ENCODE results near the gene TOMM5.
"Not testable (repeated sequence)": the region's sequence is repeated elsewhere in the genome, so short reads cannot be mapped to it uniquely, and the experiment has no call there.

The TOMM5 gene

DNA sequence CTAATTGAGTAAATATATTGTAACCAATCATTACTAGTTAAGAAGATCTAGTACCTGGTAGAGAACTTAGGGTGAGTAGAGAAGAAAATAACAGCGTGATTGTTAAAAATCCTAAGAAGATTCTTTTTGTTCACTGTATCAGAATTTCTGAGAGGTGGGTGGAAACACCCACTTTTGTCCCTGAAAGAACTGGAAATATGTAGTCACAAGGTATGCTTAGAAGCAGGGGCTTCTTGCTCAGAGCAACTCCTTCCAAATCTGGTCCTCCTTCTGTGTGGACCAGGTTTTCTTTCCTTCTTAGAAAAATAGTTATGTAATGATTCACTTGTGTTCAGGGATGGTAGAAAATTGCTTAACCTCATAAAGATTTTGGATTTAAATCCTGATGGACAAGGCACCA, 11.9 kb upstream of the TOMM5 start:
- no peak overlapping the region for H3K4me3 ChIP-seq (ENCODE audit: low read length in 2 of 2)
- H3K27ac ChIP-seq (replicated peaks; ENCODE audit: low read length): no peak overlapping the region
- DNase-seq (ENCODE audit: low spot score): no peak
- H3K4me1 ChIP-seq (ENCODE audit: control insufficient read depth in 2 of 2, insufficient read depth in 1 of 2, low read depth in 1 of 2, low read length in 2 of 2): no peaks in the 10 kb centered on the region
- no peaks in the 10 kb centered on the region for H3K9me3 ChIP-seq (replicated peaks in 1 of 2; ENCODE audit: control insufficient read depth in 2 of 2, insufficient read depth in 1 of 2, low read depth in 1 of 2, low read length in 2 of 2)
- H3K4me2 ChIP-seq (ENCODE audit: insufficient read depth, low read length, poor library complexity, severe bottlenecking): no peak overlapping the region
- H3K18ac ChIP-seq (ENCODE audit: low read length): no peak overlapping the region
- H3K23ac ChIP-seq (ENCODE audit: low read depth, low read length, poor library complexity): no peak overlapping the region
- H3K4ac ChIP-seq (ENCODE audit: low read length): no peak overlapping the region
- no peak overlapping the region for H4K91ac ChIP-seq (ENCODE audit: low read depth, low read length, poor library complexity)
- no peak overlapping the region for H3K9ac ChIP-seq (ENCODE audit: low read depth, low read length, poor library complexity)
- WGBS, 2 donors (ENCODE audit: extremely low coverage in 2 of 2, insufficient read length in 2 of 2, insufficient replicate concordance in 1 of 2): no CpG with 5 or more reads among the region's 1 CpG
- no peak overlapping the region for H2AFZ ChIP-seq (ENCODE audit: low read length)
- H3K79me1 ChIP-seq (ENCODE audit: low read depth, low read length): no peaks in the 10 kb centered on the region
- H2BK15ac ChIP-seq (ENCODE audit: low read length): no peak overlapping the region
- H2BK12ac ChIP-seq (ENCODE audit: low read length): no peak overlapping the region
- no peak overlapping the region for H4K8ac ChIP-seq (ENCODE audit: low read depth, low read length)
- no peaks in the 10 kb centered on the region for H3K36me3 ChIP-seq (replicated peaks in 1 of 2; ENCODE audit: control insufficient read depth in 2 of 2, insufficient read depth in 2 of 2, low read length in 2 of 2)
- no peak overlapping the region for H2BK5ac ChIP-seq (ENCODE audit: low read length)
- no peak overlapping the region for H3K14ac ChIP-seq (ENCODE audit: low read length)
- no peak overlapping the region for H2BK120ac ChIP-seq (ENCODE audit: low read depth, low read length)
- no peak overlapping the region for H2AK5ac ChIP-seq (ENCODE audit: low read depth, low read length)
- peaks cover 0 to 33% (median 0%) of the 10 kb centered on the region in 3 experiments for H3K27me3 ChIP-seq (ENCODE audit: control insufficient read depth in 3 of 3, insufficient read depth in 3 of 3, low read depth in 1 of 3, low read length in 3 of 3)

DNA sequence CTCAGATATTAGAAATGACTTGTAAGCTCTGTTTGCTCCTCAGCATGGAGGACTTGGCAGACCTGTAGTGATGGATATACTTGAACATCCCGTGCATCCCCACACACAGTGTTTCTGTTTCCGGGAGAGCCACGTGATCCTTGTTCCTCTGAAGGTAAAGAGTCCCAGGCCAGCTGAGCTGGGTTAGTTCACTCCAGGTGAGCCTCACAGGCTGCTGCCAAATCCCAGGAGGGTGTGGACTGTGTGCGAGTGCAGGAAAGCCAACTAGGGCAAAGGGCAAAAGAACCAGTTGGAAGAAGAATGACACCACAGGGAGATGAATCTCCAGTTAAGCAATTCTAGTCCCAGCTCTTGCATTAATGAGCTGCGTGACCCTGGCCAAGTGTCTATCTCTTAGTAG, 10.4 kb upstream of the TOMM5 start:
- H4K8ac ChIP-seq (ENCODE audit: low read depth, low read length): no peak overlapping the region
- no peak overlapping the region for H4K91ac ChIP-seq (ENCODE audit: low read depth, low read length, poor library complexity)
- no peak for DNase-seq (ENCODE audit: low spot score)
- no peaks in the 10 kb centered on the region for H3K9me3 ChIP-seq (replicated peaks in 1 of 2; ENCODE audit: control insufficient read depth in 2 of 2, insufficient read depth in 1 of 2, low read depth in 1 of 2, low read length in 2 of 2)
- no peak overlapping the region for H3K9ac ChIP-seq (ENCODE audit: low read depth, low read length, poor library complexity)
- no peak overlapping the region for H3K14ac ChIP-seq (ENCODE audit: low read length)
- no peak overlapping the region for H3K4ac ChIP-seq (ENCODE audit: low read length)
- H3K23ac ChIP-seq (ENCODE audit: low read depth, low read length, poor library complexity): no peak overlapping the region
- H3K18ac ChIP-seq (ENCODE audit: low read length): no peak overlapping the region
- no peaks in the 10 kb centered on the region for H3K36me3 ChIP-seq (replicated peaks in 1 of 2; ENCODE audit: control insufficient read depth in 2 of 2, insufficient read depth in 2 of 2, low read length in 2 of 2)
- no peak overlapping the region for H2AFZ ChIP-seq (ENCODE audit: low read length)
- no peaks in the 10 kb centered on the region for H3K4me1 ChIP-seq (ENCODE audit: control insufficient read depth in 2 of 2, insufficient read depth in 1 of 2, low read depth in 1 of 2, low read length in 2 of 2)
- H3K4me2 ChIP-seq (ENCODE audit: insufficient read depth, low read length, poor library complexity, severe bottlenecking): no peak overlapping the region
- no CpG with 5 or more reads among the region's 5 CpGs for WGBS, 2 donors (ENCODE audit: extremely low coverage in 2 of 2, insufficient read length in 2 of 2, insufficient replicate concordance in 1 of 2)
- peaks cover 0 to 30% (median 0%) of the 10 kb centered on the region in 3 experiments for H3K27me3 ChIP-seq (ENCODE audit: control insufficient read depth in 3 of 3, insufficient read depth in 3 of 3, low read depth in 1 of 3, low read length in 3 of 3)
- no peak overlapping the region for H3K4me3 ChIP-seq (ENCODE audit: low read length in 2 of 2)
- no peak overlapping the region for H2AK5ac ChIP-seq (ENCODE audit: low read depth, low read length)
- no peak overlapping the region for H3K27ac ChIP-seq (replicated peaks; ENCODE audit: low read length)
- no peak overlapping the region for H2BK5ac ChIP-seq (ENCODE audit: low read length)
- no peak overlapping the region for H2BK120ac ChIP-seq (ENCODE audit: low read depth, low read length)
- H3K79me1 ChIP-seq (ENCODE audit: low read depth, low read length): no peaks in the 10 kb centered on the region
- no peak overlapping the region for H2BK12ac ChIP-seq (ENCODE audit: low read length)
- H2BK15ac ChIP-seq (ENCODE audit: low read length): no peak overlapping the region

GRCh38 chr9:37602061-37602460, 9.7 kb upstream of the TOMM5 start:
- H3K14ac ChIP-seq (ENCODE audit: low read length); H4K91ac ChIP-seq (ENCODE audit: low read depth, low read length, poor library complexity); H3K9me3 ChIP-seq (replicated peaks in 1 of 2; ENCODE audit: control insufficient read depth in 2 of 2, insufficient read depth in 1 of 2, low read depth in 1 of 2, low read length in 2 of 2); H2AFZ ChIP-seq (ENCODE audit: low read length); H2BK120ac ChIP-seq (ENCODE audit: low read depth, low read length); H2AK5ac ChIP-seq (ENCODE audit: low read depth, low read length); H2BK12ac ChIP-seq (ENCODE audit: low read length); H3K18ac ChIP-seq (ENCODE audit: low read length); H3K79me1 ChIP-seq (ENCODE audit: low read depth, low read length); DNase-seq (ENCODE audit: low spot score); H2BK15ac ChIP-seq (ENCODE audit: low read length); H3K4me3 ChIP-seq (ENCODE audit: low read length in 2 of 2); H3K4ac ChIP-seq (ENCODE audit: low read length); H3K9ac ChIP-seq (ENCODE audit: low read depth, low read length, poor library complexity); H3K23ac ChIP-seq (ENCODE audit: low read depth, low read length, poor library complexity); H4K8ac ChIP-seq (ENCODE audit: low read depth, low read length); H2BK5ac ChIP-seq (ENCODE audit: low read length); H3K36me3 ChIP-seq (replicated peaks in 1 of 2; ENCODE audit: control insufficient read depth in 2 of 2, insufficient read depth in 2 of 2, low read length in 2 of 2); H3K27ac ChIP-seq (replicated peaks; ENCODE audit: low read length); H3K4me1 ChIP-seq (ENCODE audit: control insufficient read depth in 2 of 2, insufficient read depth in 1 of 2, low read depth in 1 of 2, low read length in 2 of 2); H3K4me2 ChIP-seq (ENCODE audit: insufficient read depth, low read length, poor library complexity, severe bottlenecking): not testable (repeated sequence)
- H3K27me3 ChIP-seq (ENCODE audit: control insufficient read depth in 3 of 3, insufficient read depth in 3 of 3, low read depth in 1 of 3, low read length in 3 of 3): peaks cover 0 to 24% (median 0%) of the 10 kb centered on the region in 3 experiments
- WGBS, 2 donors (ENCODE audit: extremely low coverage in 2 of 2, insufficient read length in 2 of 2, insufficient replicate concordance in 1 of 2): no CpG with 5 or more reads among the region's 4 CpGs

- Histone ChIP-seq H2BK5ac (ENCODE audit: low read length) (no peak overlapping the region), H2AK5ac (ENCODE audit: low read depth, low read length) (no peak overlapping the region), H3K36me3 (replicated peaks in 1 of 2; ENCODE audit: control insufficient read depth in 2 of 2, insufficient read depth in 2 of 2, low read length in 2 of 2) (no peaks in the 10 kb centered on the region), H3K9me3 (replicated peaks in 1 of 2; ENCODE audit: control insufficient read depth in 2 of 2, insufficient read depth in 1 of 2, low read depth in 1 of 2, low read length in 2 of 2) (no peaks in the 10 kb centered on the region), H3K14ac (ENCODE audit: low read length) (no peak overlapping the region), H3K27ac (replicated peaks; ENCODE audit: low read length) (no peak overlapping the region), H3K4me3 (ENCODE audit: low read length in 2 of 2) (no peak overlapping the region), H2BK120ac (ENCODE audit: low read depth, low read length) (no peak overlapping the region), H2BK12ac (ENCODE audit: low read length) (no peak overlapping the region), H3K79me1 (ENCODE audit: low read depth, low read length) (peaks cover 3% of the 10 kb centered on the region), H3K23ac (ENCODE audit: low read depth, low read length, poor library complexity) (no peak overlapping the region), H4K8ac (ENCODE audit: low read depth, low read length) (no peak overlapping the region), H2AFZ (ENCODE audit: low read length) (no peak overlapping the region), H3K4me1 (ENCODE audit: control insufficient read depth in 2 of 2, insufficient read depth in 1 of 2, low read depth in 1 of 2, low read length in 2 of 2) (no peaks in the 10 kb centered on the region), H3K9ac (ENCODE audit: low read depth, low read length, poor library complexity) (no peak overlapping the region), H3K4ac (ENCODE audit: low read length) (no peak overlapping the region), H3K4me2 (ENCODE audit: insufficient read depth, low read length, poor library complexity, severe bottlenecking) (no peak overlapping the region), H2BK15ac (ENCODE audit: low read length) (no peak overlapping the region), H3K18ac (ENCODE audit: low read length) (no peak overlapping the region), H4K91ac (ENCODE audit: low read depth, low read length, poor library complexity) (no peak overlapping the region), H3K27me3 (ENCODE audit: control insufficient read depth in 3 of 3, insufficient read depth in 3 of 3, low read depth in 1 of 3, low read length in 3 of 3) (peaks cover 0 to 10% (median 2%) of the 10 kb centered on the region in 3 experiments)
- DNase-seq (ENCODE audit: low spot score): no peak
- WGBS, 2 donors (ENCODE audit: extremely low coverage in 2 of 2, insufficient read length in 2 of 2, insufficient replicate concordance in 1 of 2): no CpG with 5 or more reads among the region's 2 CpGs
Measured at GRCh38 chr9:37596504-37596903, 4.1 kb upstream of the TOMM5 start.
